Vagina (tissue), 2 donors: ENCODE measurements around the gene NR3C2. TPM values are rescaled to one million over a fixed set of nuclear protein-coding genes. Genes with fewer than 3 reads are reported as not detected.

ENCODE experiments used
- DNase-seq, 2 donors: peaks; one replicate each; pipeline ENCODE4 v3.0.0-alpha.2; 2017; ENCODE audit errors: extremely low spot score in 2 of 2
- H3K27ac ChIP-seq: fragments of 200-600 bp; sonication (generic); one replicate; pipeline ENCODE4 v1.5.1; 2019
- H3K27me3 ChIP-seq: fragments of 200-600 bp; sonication (generic); one replicate; pipeline ENCODE4 v1.5.1; 2019
- H3K36me3 ChIP-seq, 2 donors: fragments of 200-600 bp; sonication (generic); one replicate each; pipeline ENCODE4 v1.5.1; 2017 to 2019
- H3K4me1 ChIP-seq: fragments of 200-600 bp; sonication (generic); one replicate; pipeline ENCODE4 v1.5.1; 2019
- H3K4me3 ChIP-seq, 2 donors: fragments of 200-600 bp; sonication (generic); 1 replicate in 1 of 2; 2 replicates in 1 of 2; pipeline ENCODE4 v1.5.1; 2016 to 2019
- H3K9me3 ChIP-seq: fragments of 200-600 bp; sonication (generic); one replicate; pipeline ENCODE4 v1.5.1; 2019
- POLR2A ChIP-seq, 2 donors: fragments of 450-650 bp; IDR thresholded peaks; one replicate each; pipeline ENCODE4 v1.6.1; 2017; ENCODE audit warnings: antibody characterized with exemption in 2 of 2, mild to moderate bottlenecking in 2 of 2, moderate library complexity in 2 of 2
- POLR2AphosphoS5 ChIP-seq, 2 donors: sonication (generic); formaldehyde crosslinking; IDR thresholded peaks; one replicate each; pipeline ENCODE4 v1.9.0; 2017; ENCODE audit warnings: antibody characterized with exemption in 2 of 2, mild to moderate bottlenecking in 2 of 2, low read depth in 1 of 2; ENCODE audit not compliant: insufficient read depth in 1 of 2
- intact Hi-C: fragments of 100-400 bp; cut with DNase I; formaldehyde crosslinking; loops from one replicate; pipeline ENCODE4 v1.15.1; 2023
- total RNA-seq: library from RNA; depleted of rRNA; stranded (reverse); fragments of >200 nt; gene quantifications from one replicate; pipeline ENCODE4 v1.2.3, GENCODE V29; 2016
- TF ChIP-seq, protein P1 (sequence below), 3 experiments: fragments of 450-650 bp in 2 of 3; fragments of 200-600 bp in 1 of 3; sonication (generic) in 1 of 3; IDR thresholded peaks; one replicate each; pipeline ENCODE4 v1.5.1; 2017 to 2019; ENCODE audit warnings: antibody characterized with exemption in 3 of 3, mild to moderate bottlenecking in 2 of 3, moderate library complexity in 2 of 3

Gene NR3C2
- total RNA-seq, 1 donor from 2014 or later = 9.6 TPM

DNA sequence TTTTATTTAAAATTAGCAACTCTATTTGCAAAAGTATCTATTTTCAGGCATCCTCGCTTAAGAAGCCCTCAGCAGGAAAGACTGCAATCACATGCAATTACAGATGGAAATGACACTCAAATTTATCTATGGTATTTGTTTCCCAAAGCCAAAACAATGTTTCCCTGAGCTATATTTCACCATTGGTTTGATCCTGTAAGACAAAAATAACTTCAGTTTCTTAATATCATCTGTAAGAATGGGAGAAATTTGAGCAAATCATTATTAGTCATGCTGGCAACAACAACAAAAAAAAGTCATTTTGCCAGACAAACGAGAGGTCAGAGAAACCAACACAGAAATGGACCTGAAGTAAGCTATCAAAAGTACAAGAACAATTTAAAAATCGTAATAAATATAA lies 204.1 kb downstream of the NR3C2 start:
- Histone ChIP-seq H3K36me3 (no peaks in the 10 kb centered on the region), H3K9me3 (no peaks in the 10 kb centered on the region), H3K4me1 (no peaks in the 10 kb centered on the region), H3K27me3 (no peaks in the 10 kb centered on the region), H3K27ac (no peak overlapping the region), H3K4me3 (no peak overlapping the region)
- intact Hi-C loops = no loop called here
- TF ChIP-seq, protein P1, sequence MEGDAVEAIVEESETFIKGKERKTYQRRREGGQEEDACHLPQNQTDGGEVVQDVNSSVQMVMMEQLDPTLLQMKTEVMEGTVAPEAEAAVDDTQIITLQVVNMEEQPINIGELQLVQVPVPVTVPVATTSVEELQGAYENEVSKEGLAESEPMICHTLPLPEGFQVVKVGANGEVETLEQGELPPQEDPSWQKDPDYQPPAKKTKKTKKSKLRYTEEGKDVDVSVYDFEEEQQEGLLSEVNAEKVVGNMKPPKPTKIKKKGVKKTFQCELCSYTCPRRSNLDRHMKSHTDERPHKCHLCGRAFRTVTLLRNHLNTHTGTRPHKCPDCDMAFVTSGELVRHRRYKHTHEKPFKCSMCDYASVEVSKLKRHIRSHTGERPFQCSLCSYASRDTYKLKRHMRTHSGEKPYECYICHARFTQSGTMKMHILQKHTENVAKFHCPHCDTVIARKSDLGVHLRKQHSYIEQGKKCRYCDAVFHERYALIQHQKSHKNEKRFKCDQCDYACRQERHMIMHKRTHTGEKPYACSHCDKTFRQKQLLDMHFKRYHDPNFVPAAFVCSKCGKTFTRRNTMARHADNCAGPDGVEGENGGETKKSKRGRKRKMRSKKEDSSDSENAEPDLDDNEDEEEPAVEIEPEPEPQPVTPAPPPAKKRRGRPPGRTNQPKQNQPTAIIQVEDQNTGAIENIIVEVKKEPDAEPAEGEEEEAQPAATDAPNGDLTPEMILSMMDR (IDR thresholded peaks at IDR 0.05) = no peak
- TF ChIP-seq POLR2AphosphoS5 (IDR thresholded peaks at IDR 0.05; ENCODE audit: insufficient read depth in 1 of 2, low read depth in 1 of 2) = no peak
- no peak for TF ChIP-seq POLR2A (IDR thresholded peaks at IDR 0.05)
- no peak for DNase-seq

DNA sequence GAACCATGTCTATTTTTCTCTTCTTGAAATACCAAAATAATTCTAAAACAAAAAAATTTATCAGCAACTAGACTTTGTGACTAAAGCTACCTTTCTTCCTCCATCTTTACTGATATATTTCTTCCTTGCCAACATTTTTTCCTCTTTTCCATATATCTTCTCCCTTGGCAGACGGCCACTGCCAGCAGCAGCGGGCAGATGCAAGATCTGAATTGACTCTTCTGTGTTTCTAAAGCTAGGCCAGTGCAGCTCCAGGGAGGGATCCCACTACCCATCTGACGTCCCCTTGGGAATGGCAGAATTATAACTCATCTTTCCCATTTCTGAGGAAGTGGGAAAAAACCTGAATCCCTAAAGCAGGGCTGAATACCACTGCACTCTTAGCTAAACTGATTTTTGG lies 206.4 kb downstream of the NR3C2 start:
- intact Hi-C loops = no loop called here
- Histone ChIP-seq H3K27me3 (no peaks in the 10 kb centered on the region), H3K4me3 (no peak overlapping the region), H3K27ac (no peak overlapping the region), H3K4me1 (no peaks in the 10 kb centered on the region), H3K9me3 (no peaks in the 10 kb centered on the region), H3K36me3 (no peaks in the 10 kb centered on the region)
- no peak for DNase-seq
- no peak for TF ChIP-seq POLR2A (IDR thresholded peaks at IDR 0.05)
- TF ChIP-seq, protein P1 (IDR thresholded peaks at IDR 0.05) = no peak
- no peak for TF ChIP-seq POLR2AphosphoS5 (IDR thresholded peaks at IDR 0.05; ENCODE audit: insufficient read depth in 1 of 2, low read depth in 1 of 2)

DNA sequence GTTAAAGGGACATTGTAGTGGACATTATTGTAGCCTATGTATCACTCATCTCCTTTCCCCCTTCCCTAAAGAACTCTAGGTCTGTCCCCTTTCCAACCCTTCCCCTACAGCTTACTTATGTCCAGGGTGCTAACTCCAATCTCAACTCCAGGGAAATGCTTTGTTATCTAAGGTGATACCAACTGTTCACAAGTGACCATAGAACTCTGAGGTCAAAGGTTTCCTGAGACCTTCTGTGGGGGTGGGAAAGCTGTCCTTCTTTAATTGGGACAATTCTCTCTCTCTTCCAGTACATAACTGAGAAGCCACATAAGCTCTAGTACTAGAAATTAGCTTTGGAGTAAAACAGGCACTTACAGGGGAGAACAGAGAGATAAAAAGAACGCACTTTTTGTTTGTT lies 212.4 kb downstream of the NR3C2 start:
- Histone ChIP-seq H3K9me3 (no peaks in the 10 kb centered on the region), H3K27me3 (no peaks in the 10 kb centered on the region), H3K4me1 (peaks cover 13% of the 10 kb centered on the region), H3K4me3 (no peak overlapping the region), H3K36me3 (no peaks in the 10 kb centered on the region), H3K27ac (no peak overlapping the region)
- no peak for DNase-seq
- TF ChIP-seq POLR2A (IDR thresholded peaks at IDR 0.05) (no peak), POLR2AphosphoS5 (IDR thresholded peaks at IDR 0.05; ENCODE audit: insufficient read depth in 1 of 2, low read depth in 1 of 2) (no peak)
- TF ChIP-seq, protein P1 (IDR thresholded peaks at IDR 0.05) = no peak
- intact Hi-C loops = no loop called here

DNA sequence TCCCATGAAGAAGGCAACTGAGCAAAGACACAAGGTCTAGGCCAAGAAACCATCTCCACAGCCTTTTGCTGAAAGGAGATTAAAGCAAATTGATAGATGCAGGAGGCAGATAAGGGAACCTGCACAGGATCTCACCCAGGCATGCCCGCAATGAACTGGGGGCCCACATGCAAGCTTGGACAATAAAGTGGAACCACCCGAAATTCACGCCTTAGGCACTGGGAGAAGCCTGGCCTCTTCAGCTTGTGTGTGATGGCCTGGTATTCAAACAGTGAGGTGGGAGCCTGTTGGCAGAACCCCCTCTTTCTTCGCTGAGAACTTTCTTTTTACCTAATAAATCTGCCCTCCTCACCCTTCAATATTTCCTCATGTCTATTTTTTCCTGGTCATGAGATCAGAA lies 213.2 kb downstream of the NR3C2 start:
- H3K9me3 ChIP-seq = no peaks in the 10 kb centered on the region
- intact Hi-C loops = no loop called here
- no peaks in the 10 kb centered on the region for H3K36me3 ChIP-seq
- no peak overlapping the region for H3K27ac ChIP-seq
- DNase-seq = no peak
- H3K27me3 ChIP-seq = no peaks in the 10 kb centered on the region
- peaks cover 13% of the 10 kb centered on the region for H3K4me1 ChIP-seq
- no peak overlapping the region for H3K4me3 ChIP-seq
- TF ChIP-seq, protein P1 (IDR thresholded peaks at IDR 0.05) = no peak
- TF ChIP-seq POLR2AphosphoS5 (IDR thresholded peaks at IDR 0.05; ENCODE audit: insufficient read depth in 1 of 2, low read depth in 1 of 2) (no peak), POLR2A (IDR thresholded peaks at IDR 0.05) (no peak)

DNA sequence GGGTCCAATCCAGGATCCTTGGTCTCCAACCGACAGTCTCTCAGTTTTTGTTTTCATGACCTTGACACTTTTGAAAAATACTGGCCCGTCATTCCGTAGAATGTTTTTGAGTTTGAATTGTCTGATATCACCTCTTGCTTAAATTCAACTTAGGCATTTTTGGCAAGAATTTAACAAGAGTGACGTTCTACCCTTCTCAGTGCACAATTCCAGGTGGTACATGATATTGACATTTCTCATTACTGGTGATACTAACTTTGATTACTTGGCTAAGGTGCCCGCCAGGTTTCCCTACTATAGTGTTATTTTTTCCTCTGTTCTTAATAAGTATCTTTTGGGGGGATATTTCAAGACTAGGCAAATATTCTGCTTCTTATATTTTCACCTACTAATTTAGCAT lies 215.1 kb downstream of the NR3C2 start:
- TF ChIP-seq, protein P1 (IDR thresholded peaks at IDR 0.05) = no peak
- TF ChIP-seq POLR2A (IDR thresholded peaks at IDR 0.05) (no peak), POLR2AphosphoS5 (IDR thresholded peaks at IDR 0.05; ENCODE audit: insufficient read depth in 1 of 2, low read depth in 1 of 2) (no peak)
- Histone ChIP-seq H3K27me3 (no peaks in the 10 kb centered on the region), H3K4me1 (peaks cover 13% of the 10 kb centered on the region), H3K36me3 (no peaks in the 10 kb centered on the region), H3K4me3 (no peak overlapping the region), H3K27ac (no peak overlapping the region), H3K9me3 (no peaks in the 10 kb centered on the region)
- DNase-seq = no peak
- intact Hi-C loops = no loop called here
